Lung microvascular endothelial cell (primary cell): ENCODE measurements around the gene KCNJ10. TPM values are rescaled to one million over a fixed set of nuclear protein-coding genes. Genes with fewer than 3 reads are reported as not detected.

Experiments
- DNase-seq, 2 donors: peaks; one replicate each; pipeline versions ENCODE4 v3.0.0 to v3.0.0-alpha.2; 2010; ENCODE audit warnings: low read depth in 2 of 2
- total RNA-seq: library from RNA; depleted of rRNA; stranded (reverse); fragments of >200 nt; gene quantifications from 2 replicates; pipeline ENCODE4 v1.2.1, GENCODE V29; 2014

Gene KCNJ10
- total RNA-seq, 1 donor from 2014 or later = not detected

- no peak for DNase-seq
Observed at GRCh38 chr1:160099716-160100375, 29.9 kb upstream of the KCNJ10 start.

- peak; percentile 92 to 96 for DNase-seq
Observed at GRCh38 chr1:160098852-160099561, 29.0 kb upstream of the KCNJ10 start.

GRCh38 chr1:160097911-160098851 is 28.2 kb upstream of the KCNJ10 start, which contains the start of gene IGSF8:
IGSF8 (minus strand) TSS chr1:160098619; CDS start chr1:160098472, 147 bp downstream.
- peak; percentile 78 to 87 for DNase-seq

GRCh38 chr1:160097151-160097910 is 27.4 kb upstream of the KCNJ10 start:
- DNase-seq = no peak

- DNase-seq = no peak
Observed at GRCh38 chr1:160096274-160097116, 26.5 kb upstream of the KCNJ10 start.

GRCh38 chr1:160095382-160096105 is 25.6 kb upstream of the KCNJ10 start:
- DNase-seq = no peak

GRCh38 chr1:160094806-160095205 is 24.8 kb upstream of the KCNJ10 start:
- no peak for DNase-seq

GRCh38 chr1:160094291-160094625 is 24.3 kb upstream of the KCNJ10 start:
- DNase-seq = no peak

- DNase-seq = no peak
Observed at GRCh38 chr1:160093624-160094290, 23.8 kb upstream of the KCNJ10 start.

GRCh38 chr1:160093069-160093395 is 23.1 kb upstream of the KCNJ10 start:
- no peak for DNase-seq

- DNase-seq = no peak
Observed at GRCh38 chr1:160092366-160093068, 22.6 kb upstream of the KCNJ10 start.

- DNase-seq = no peak
Observed at GRCh38 chr1:160091666-160092223, 21.8 kb upstream of the KCNJ10 start.

- no peak for DNase-seq
Observed at GRCh38 chr1:160090760-160091159, 20.8 kb upstream of the KCNJ10 start.

GRCh38 chr1:160089883-160090282 is 19.9 kb upstream of the KCNJ10 start:
- no peak for DNase-seq

GRCh38 chr1:160087118-160087662 is 17.2 kb upstream of the KCNJ10 start:
- DNase-seq = no peak

- no peak for DNase-seq
Observed at GRCh38 chr1:160086456-160086892, 16.5 kb upstream of the KCNJ10 start.

GRCh38 chr1:160085686-160086455 is 15.9 kb upstream of the KCNJ10 start:
- peak; percentile 74 to 77 for DNase-seq
